NCI-H1417 (cell line): ENCODE measurements around the gene ZNF593OS.
A peak's percentile ranks its signal among the peaks of the same experiment; 100 is the strongest.

Experiments used
- DNase-seq, 3 experiments: peaks; one replicate each; lab custom pipeline; 2025; lab: John Stamatoyannopoulos, UW

Gene ZNF593OS

DNA sequence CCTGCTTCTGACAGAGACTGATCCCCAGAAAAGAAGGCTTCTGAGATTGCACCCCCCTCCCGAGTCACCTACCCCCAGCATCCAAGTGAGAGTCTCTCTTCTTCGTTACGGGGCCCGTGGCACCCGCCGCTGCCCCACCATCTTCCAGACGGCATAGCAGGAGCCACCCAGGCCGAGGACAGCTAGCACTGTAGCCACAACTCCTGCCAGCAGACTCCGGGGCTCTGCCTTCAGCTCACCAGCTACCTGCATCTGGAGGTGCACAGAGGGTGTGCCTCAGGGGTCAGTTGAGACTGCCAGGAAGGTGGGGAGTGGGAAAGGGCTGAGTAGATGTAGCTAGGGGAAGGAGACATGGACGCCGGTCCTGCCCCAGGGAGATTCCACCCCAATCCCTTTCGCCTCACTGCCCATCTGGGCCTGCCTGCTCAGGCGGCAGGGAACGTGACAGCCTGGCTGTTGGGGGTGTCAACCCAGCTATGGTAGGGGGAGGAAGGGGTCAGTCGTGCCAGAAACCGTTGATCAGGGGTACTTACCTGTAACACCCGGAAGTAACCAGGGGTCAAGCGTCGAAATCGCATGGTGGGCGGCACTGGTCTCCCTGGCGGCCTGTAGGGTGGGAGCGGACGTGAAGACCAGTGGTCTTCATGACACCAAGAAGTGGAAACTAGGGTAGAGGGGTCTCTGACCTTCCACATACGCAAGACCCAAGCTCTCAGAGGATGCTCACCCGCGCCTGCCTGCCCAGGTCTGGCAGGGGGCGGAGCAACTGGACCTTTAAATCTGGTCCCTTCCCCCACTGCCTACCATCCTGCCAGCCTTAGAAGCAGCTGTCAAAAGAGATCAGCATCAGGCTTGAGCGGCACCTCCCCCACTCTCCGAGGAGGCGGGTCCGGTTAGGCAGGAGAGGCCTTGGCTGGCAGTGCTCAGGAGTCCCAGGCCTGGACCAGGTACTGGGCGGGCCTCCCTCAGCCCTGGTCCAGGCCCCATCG lies at the start of gene ZNF593OS:
Gene ZNF593OS, minus strand, starts transcription at position 749 of the 989 bp plus-strand sequence. Its CDS starts 171 bp downstream, at position 578.
- no peak for DNase-seq

DNA sequence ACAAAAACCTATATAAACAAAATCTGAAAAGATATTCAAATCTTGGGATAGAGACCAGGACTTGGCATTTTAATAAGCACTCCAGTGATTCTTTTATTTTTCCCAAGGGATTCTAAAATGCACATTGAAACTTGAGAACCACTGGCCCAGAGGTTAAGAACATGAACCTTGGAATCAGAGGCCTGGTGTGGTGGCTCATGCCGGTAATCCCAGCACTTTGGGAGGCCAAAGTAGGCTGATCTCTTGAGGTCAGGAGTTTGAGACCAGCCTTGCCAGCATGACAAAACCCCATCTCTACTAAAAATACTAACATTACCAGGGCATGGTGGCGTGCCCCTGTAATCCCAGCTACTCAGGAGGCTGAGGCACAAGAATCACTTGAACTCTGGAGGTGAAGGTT lies 49.5 kb upstream of the ZNF593OS start:
- DNase-seq = no peak

DNA sequence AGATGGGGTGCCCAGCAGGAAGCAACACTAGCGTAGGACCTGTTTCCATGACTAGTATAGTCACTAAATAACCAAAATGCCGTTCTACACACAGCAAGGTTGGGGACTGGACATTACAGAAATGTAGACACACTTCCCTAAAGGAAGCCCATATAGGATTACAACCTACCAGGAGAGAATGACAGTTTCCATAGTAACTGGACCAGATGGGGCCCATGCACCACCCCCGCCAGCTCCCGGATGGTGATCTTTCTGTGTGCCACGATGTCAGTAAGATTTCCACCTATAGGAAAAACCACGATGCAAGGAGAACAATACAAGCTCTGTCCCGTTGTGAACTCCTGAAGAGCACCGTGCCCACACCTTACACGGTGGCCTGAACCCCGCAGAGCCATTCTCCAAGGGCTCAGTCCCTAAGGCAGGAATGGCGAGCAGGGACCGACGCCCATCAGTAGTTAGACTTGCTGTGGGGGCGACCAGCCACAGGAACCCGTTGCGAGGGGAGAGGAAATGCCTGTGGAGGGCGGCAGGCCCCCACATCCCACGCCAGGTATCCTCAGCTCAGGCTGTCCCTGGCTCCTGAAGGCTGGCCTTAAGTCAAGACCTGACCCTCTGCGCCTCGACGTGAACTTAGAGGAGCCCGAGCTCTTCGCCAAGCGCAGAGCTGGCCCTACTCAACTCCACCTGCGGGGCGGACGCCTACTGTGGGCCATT lies 48.7 kb upstream of the ZNF593OS start:
- peak in 1 of 3 experiments; percentile 5 for DNase-seq

GRCh38 chr1:26218906-26219494 lies 47.4 kb upstream of the ZNF593OS start:
- DNase-seq = peak in 2 of 3 experiments; percentile 6 to 22

GRCh38 chr1:26215246-26215645 lies 43.6 kb upstream of the ZNF593OS start:
- DNase-seq = no peak

GRCh38 chr1:26213335-26213905 lies 41.8 kb upstream of the ZNF593OS start:
- no peak for DNase-seq

DNA sequence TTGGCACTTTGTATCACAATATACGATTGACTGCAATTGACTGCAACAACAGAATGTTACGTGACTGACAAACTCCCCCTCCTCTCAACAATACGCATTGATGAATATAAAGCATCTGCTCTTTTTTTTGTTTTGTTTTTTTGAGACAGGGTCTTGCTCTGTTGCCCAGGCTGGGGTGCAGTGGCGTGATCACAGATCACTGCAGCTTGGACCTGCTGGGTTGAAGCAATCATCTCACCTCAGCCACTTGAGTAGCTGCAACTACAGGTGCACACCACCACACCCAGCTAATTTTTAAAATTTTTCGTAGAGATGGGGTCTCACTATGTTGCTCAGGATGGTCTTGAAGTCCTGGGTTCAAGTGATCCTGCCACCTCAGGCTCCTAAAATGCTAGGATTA lies 41.1 kb upstream of the ZNF593OS start:
- DNase-seq = no peak

- no peak for DNase-seq
Measured at GRCh38 chr1:26210147-26210870, 38.7 kb upstream of the ZNF593OS start.

- no peak for DNase-seq
Measured at GRCh38 chr1:26203642-26204318, 32.1 kb upstream of the ZNF593OS start.

GRCh38 chr1:26200413-26200812 lies 28.8 kb upstream of the ZNF593OS start:
- DNase-seq = no peak

DNA sequence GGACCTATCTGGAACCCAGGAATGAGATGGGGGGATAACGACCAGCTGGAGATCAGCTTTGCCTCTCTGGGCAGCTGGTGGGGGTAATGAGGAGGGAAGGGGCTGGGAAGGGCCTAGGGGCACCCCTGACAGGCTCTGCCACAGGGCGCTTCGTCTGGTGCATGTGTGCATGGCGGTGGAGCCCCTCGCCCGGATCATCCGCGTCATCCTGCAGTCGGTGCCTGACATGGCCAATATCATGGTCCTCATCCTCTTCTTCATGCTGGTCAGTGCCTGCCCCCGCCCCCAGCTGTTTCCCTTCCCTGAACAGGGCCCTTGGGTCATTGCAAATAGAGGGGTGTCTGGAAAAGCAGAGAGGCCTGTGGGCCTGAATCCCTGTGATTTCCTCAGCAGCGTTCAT lies 26.2 kb upstream of the ZNF593OS start:
- no peak for DNase-seq

DNA sequence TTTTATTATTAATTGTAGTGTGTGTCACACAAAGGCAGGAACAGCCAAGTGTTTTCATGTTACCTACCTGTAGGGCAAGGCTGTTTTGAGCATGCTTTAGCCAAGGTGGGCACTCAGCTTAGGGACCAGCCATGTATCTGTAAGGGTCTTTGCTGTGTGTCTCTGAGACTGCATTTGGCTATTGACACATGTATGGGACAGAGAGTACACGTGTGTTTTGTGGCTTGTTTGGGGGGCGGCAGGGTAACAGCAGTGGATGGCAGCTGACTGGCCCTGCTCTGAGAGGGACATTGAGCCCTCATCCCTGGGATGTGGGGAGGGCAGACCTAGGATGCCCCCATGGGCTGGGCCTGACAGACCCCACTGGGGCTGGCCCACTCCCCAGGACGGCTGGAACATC lies 25.7 kb upstream of the ZNF593OS start:
- no peak for DNase-seq

- DNase-seq = no peak
Measured at GRCh38 chr1:26195805-26196204, 24.2 kb upstream of the ZNF593OS start.

GRCh38 chr1:26191739-26192138 lies 20.1 kb upstream of the ZNF593OS start:
- DNase-seq = no peak

- DNase-seq = peak in 1 of 3 experiments; percentile 26
Measured at GRCh38 chr1:26190373-26190987, 18.8 kb upstream of the ZNF593OS start, which contains the start of gene CATSPER4. Gene CATSPER4, plus strand, starts transcription at chr1:26190602. Its CDS starts 26 bp downstream, at chr1:26190628.

DNA sequence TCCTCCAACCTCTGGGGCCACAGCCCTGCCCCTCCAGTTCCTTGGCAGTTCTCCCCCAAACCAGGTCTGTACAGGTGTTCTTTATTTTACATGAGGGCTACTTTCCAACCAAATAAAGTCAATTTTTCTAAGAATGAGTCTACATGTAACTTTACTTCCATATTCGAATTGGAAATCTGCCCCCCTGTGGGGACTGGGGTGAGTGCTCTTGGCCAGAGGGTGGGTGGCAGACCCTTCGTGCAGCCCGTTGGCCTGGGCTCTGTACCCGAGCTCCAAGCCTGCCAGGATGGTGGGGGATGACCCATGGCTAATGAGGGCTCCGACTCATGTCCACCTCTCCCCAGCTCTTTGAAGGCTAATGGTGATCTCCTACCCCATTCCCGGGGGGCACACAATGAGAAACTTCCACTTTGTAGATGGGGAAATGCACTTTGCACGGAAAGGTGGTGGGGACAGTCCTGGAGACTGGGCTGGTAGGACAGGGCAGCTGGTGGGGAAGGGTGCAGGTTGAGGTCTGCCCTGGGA lies 18.2 kb upstream of the ZNF593OS start:
- no peak for DNase-seq

- no peak for DNase-seq
Measured at GRCh38 chr1:26189331-26189730, 17.7 kb upstream of the ZNF593OS start.

DNA sequence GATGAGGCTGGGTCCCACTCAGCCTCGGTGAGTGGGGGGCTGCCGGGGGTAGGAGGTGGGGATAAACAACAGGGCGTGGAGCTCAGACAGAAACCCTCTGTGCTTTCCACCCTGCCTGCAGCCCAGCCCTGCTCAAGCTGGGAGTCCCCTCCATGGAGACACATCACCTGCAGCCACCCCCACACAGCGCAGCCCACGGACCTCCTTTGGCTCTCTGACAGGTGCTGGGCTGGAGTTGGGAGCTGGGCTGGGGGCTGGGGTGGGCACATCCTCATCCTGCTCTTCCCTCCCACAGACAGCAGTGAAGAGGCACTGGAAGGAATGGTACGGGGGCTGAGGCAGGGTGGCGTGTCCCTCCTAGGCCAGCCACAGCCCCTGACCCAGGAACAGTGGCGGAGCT lies 16.8 kb upstream of the ZNF593OS start:
- no peak for DNase-seq

DNA sequence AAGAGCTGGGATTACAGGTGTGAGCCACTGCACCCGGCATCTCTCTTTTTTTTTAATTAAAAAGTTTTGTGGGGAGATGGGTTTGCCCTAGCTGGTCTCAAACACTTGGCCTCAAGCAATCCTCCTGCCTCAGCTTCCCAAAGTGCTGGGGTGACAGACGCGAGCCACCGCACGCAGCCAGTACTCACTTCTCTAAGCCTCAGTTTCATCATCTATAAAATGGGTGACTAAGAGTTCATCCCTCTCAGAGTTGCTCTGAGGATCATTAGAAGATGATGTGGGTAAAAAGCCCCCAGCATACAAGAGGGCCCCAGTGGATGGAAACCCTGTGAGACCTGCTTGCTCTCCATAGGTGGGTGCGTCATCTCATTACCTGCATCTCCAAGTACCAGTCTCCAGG lies 16.2 kb upstream of the ZNF593OS start:
- no peak for DNase-seq

- no peak for DNase-seq
Measured at GRCh38 chr1:26184883-26185282, 13.3 kb upstream of the ZNF593OS start.
